ENCODE data around the gene VAV3.

Gene VAV3

DNA sequence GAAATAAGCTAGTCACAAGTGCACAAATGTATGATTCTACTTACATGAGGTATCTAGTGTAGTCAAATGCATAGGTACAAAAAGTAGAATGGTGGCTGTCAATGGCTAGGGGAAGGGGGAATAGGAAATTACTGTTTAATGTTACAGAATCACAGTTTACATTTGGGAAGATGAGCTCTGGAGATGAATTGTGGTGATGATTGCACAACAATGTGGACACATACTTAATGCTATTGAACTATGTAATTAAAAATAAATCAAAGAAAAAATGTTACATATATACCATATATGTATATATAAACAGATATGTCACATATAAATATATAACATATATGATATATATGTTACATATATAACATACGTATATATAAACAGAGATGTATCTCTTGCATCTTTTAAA is 39.4 kb downstream of the VAV3 start:
- TF ChIP-seq, protein P1, sequence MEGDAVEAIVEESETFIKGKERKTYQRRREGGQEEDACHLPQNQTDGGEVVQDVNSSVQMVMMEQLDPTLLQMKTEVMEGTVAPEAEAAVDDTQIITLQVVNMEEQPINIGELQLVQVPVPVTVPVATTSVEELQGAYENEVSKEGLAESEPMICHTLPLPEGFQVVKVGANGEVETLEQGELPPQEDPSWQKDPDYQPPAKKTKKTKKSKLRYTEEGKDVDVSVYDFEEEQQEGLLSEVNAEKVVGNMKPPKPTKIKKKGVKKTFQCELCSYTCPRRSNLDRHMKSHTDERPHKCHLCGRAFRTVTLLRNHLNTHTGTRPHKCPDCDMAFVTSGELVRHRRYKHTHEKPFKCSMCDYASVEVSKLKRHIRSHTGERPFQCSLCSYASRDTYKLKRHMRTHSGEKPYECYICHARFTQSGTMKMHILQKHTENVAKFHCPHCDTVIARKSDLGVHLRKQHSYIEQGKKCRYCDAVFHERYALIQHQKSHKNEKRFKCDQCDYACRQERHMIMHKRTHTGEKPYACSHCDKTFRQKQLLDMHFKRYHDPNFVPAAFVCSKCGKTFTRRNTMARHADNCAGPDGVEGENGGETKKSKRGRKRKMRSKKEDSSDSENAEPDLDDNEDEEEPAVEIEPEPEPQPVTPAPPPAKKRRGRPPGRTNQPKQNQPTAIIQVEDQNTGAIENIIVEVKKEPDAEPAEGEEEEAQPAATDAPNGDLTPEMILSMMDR (IDR thresholded peaks at IDR 0.05), result no peak
- TF ChIP-seq ZFX (IDR thresholded peaks at IDR 0.05; ENCODE audit: borderline replicate concordance), result no peak

DNA sequence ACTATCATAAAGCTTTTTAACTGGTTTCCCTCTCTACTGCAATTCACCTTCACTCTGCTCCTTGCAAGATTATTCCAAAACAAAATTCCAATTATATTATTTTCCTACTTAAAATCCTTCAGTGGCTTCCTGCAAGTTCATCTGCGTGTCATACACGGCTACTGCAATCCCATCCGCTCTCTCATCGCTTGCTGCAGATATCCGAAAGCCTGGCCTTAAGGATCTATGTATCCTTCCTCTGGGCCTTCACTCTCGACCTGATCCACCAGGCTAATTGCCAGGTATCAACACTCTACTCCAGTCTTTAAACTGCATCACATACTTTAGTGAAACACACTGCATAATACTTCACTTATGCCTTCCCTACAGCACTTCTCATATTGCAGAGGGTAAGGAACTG is 44.0 kb downstream of the VAV3 start:
- TF ChIP-seq ZFX (IDR thresholded peaks at IDR 0.05; ENCODE audit: borderline replicate concordance), result no peak
- TF ChIP-seq, protein P1 (IDR thresholded peaks at IDR 0.05), result no peak
- H3K27ac ChIP-seq, result no peak overlapping the region

More for the DNA sequence above, 39.4 kb downstream of the VAV3 start:
- H3K27ac ChIP-seq, result no peak overlapping the region

DNA sequence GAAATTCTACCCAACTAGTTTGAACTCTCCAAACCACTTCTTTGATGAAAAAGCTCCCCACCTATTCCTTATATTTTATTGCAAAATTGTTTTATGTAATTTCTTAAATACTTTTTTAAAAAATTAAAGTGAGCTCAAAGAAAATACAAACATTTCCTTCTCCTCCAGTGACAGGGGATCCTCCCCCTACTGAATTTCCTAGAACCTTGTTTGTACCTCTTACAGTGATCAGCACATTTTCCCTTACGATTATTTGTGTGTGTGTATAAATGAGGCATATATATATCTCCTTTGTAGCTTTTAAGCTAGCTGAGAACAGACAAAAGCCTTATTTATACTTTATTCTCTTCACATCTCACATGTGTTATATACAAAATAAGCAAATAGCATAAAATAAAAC is 44.4 kb downstream of the VAV3 start:
- H3K27ac ChIP-seq, result no peak overlapping the region
- TF ChIP-seq, protein P1 (IDR thresholded peaks at IDR 0.05), result no peak
- no peak for TF ChIP-seq ZFX (IDR thresholded peaks at IDR 0.05; ENCODE audit: borderline replicate concordance)

DNA sequence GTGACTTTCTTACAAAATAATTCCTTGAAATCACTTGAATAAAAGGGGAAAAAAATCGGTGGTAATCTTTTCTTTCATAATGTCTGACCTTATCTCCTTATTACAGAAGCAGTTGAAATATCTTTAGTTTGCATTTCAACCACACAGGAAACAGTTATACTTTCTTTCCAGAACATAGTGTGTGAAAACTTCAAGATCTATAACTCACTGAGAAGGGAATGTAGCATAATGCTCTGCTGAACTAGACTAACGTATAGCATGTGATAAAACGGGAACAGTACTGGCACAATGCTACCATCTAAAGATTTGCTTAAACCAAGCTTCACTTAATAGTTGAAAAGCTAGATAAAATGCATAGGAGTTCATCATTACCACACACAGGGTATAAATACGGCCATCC is 45.0 kb downstream of the VAV3 start:
- TF ChIP-seq, protein P1 (IDR thresholded peaks at IDR 0.05), result no peak
- TF ChIP-seq ZFX (IDR thresholded peaks at IDR 0.05; ENCODE audit: borderline replicate concordance), result no peak
- no peak overlapping the region for H3K27ac ChIP-seq

DNA sequence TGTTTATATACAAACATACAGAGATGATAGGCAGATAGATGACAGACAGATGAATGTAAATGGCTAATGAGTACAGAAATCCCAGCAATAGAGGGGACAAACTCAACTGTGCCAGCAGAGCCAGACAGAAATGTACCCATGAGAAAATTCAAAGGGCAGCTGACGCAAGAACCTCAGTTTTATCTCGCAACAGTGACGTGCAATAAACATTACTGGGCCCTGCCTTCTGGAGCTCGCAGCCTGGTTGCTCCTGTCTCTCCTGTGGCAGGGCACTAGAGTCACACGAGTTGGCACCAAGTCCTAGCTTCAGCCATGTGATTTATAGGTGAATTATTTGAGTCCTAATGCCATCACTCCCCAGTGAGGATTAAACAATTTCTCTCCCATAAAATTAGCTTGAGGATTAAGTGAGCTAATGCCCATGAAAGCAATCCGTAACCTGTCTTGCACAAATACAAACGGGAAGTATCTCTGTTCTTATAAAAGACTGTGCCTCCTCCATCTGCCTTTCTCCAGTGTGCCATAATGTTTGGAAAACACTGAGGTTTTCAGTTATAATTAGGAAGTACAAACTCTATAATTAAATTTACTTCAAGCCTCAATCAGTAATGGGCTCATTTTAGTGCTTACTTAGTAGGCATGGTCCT is 50.7 kb downstream of the VAV3 start:
- no peak for TF ChIP-seq ZFX (IDR thresholded peaks at IDR 0.05; ENCODE audit: borderline replicate concordance)
- TF ChIP-seq, protein P1 (IDR thresholded peaks at IDR 0.05), result no peak
- no peak overlapping the region for H3K27ac ChIP-seq

- no peak overlapping the region for H3K27ac ChIP-seq
- TF ChIP-seq, protein P1 (IDR thresholded peaks at IDR 0.05), result no peak
- no peak for TF ChIP-seq ZFX (IDR thresholded peaks at IDR 0.05; ENCODE audit: borderline replicate concordance)
Observed at GRCh38 chr1:107912656-107913055, 52.3 kb downstream of the VAV3 start.

GRCh38 chr1:107900090-107900945 is 64.7 kb downstream of the VAV3 start:
- TF ChIP-seq, protein P1 (IDR thresholded peaks at IDR 0.05), result no peak
- no peak for TF ChIP-seq ZFX (IDR thresholded peaks at IDR 0.05; ENCODE audit: borderline replicate concordance)
- no peak overlapping the region for H3K27ac ChIP-seq

Measured in 22Rv1 (cell line).